HAP-1 (cell line): ENCODE data around the gene LGALS7.
"Not testable (repeated sequence)": the region's sequence is repeated elsewhere in the genome, so short reads cannot be mapped to it uniquely, and the experiment has no call there.

Experiments used
- DNase-seq, 2 experiments: peaks; one replicate each; pipeline ENCODE4 v3.0.0-alpha.2; 2016 to 2020; ENCODE audit warnings: low spot score in 2 of 2
- H3K27me3 ChIP-seq: fragments of 250-450 bp; sonication (Bioruptor Pico); 2 replicates; pipeline ENCODE4 v1.5.1; 2020; ENCODE audit warnings: low read depth, mild to moderate bottlenecking, moderate library complexity
- H3K36me3 ChIP-seq: fragments of 250-450 bp; sonication (Bioruptor Pico); replicated peaks from 2 replicates; pipeline ENCODE4 v1.5.1; 2020; ENCODE audit warnings: mild to moderate bottlenecking
- H3K4me1 ChIP-seq: fragments of 250-450 bp; sonication (Bioruptor Pico); 2 replicates; pipeline ENCODE4 v1.5.1; 2020; ENCODE audit warnings: mild to moderate bottlenecking
- H3K4me3 ChIP-seq: fragments of 250-450 bp; sonication (Bioruptor Pico); 2 replicates; pipeline ENCODE4 v1.5.1; 2020; ENCODE audit warnings: mild to moderate bottlenecking, moderate library complexity
- H3K9me3 ChIP-seq: fragments of 250-450 bp; sonication (Bioruptor Pico); 2 replicates; pipeline ENCODE4 v1.5.1; 2020; ENCODE audit warnings: mild to moderate bottlenecking, moderate library complexity
- in situ Hi-C: fragments of 300-500 bp; cut with MboI; formaldehyde crosslinking; loops from 3 replicates; pipeline ENCODE4 v1.14.3; 2020; ENCODE audit warnings: low sequenced_read_pairs, inconsistent platforms, mixed read lengths

Gene LGALS7

GRCh38 chr19:38771569-38771968 is 1.7 kb downstream of the LGALS7 start:
- H3K4me1 ChIP-seq, DNase-seq, in situ Hi-C loops, H3K36me3 ChIP-seq, H3K27me3 ChIP-seq, H3K4me3 ChIP-seq, H3K9me3 ChIP-seq: not testable (repeated sequence)

- in situ Hi-C loops, H3K27me3 ChIP-seq, H3K36me3 ChIP-seq, DNase-seq, H3K4me3 ChIP-seq, H3K9me3 ChIP-seq, H3K4me1 ChIP-seq: not testable (repeated sequence)
These were observed 2.4 kb downstream of the LGALS7 start for GRCh38 chr19:38770949-38771275.

GRCh38 chr19:38770228-38770948 is 2.9 kb downstream of the LGALS7 start:
- H3K4me3 ChIP-seq, in situ Hi-C loops, H3K36me3 ChIP-seq, DNase-seq, H3K27me3 ChIP-seq, H3K4me1 ChIP-seq, H3K9me3 ChIP-seq: not testable (repeated sequence)

GRCh38 chr19:38769635-38770211 is 3.6 kb downstream of the LGALS7 start:
- DNase-seq: peak in 1 of 2 experiments; percentile 43
- Histone ChIP-seq H3K4me3 (no peak overlapping the region), H3K27me3 (no peaks in the 10 kb centered on the region), H3K4me1 (no peaks in the 10 kb centered on the region), H3K36me3 (no peaks in the 10 kb centered on the region), H3K9me3 (no peaks in the 10 kb centered on the region)
- in situ Hi-C loops: no loop called here

GRCh38 chr19:38766276-38767047 is 6.9 kb downstream of the LGALS7 start:
- no peaks in the 10 kb centered on the region for H3K9me3 ChIP-seq
- H3K36me3 ChIP-seq: no peaks in the 10 kb centered on the region
- DNase-seq: no peak
- no peaks in the 10 kb centered on the region for H3K27me3 ChIP-seq
- no peaks in the 10 kb centered on the region for H3K4me1 ChIP-seq
- in situ Hi-C loops: no loop called here
- no peak overlapping the region for H3K4me3 ChIP-seq

GRCh38 chr19:38765214-38765613 is 8.1 kb downstream of the LGALS7 start:
- in situ Hi-C loops: no loop called here
- Histone ChIP-seq H3K36me3 (no peaks in the 10 kb centered on the region), H3K4me1 (no peaks in the 10 kb centered on the region), H3K9me3 (no peaks in the 10 kb centered on the region), H3K4me3 (no peak overlapping the region), H3K27me3 (no peaks in the 10 kb centered on the region)
- DNase-seq: no peak

GRCh38 chr19:38763795-38764220 is 9.5 kb downstream of the LGALS7 start:
- in situ Hi-C loops: no loop called here
- H3K4me1 ChIP-seq: no peaks in the 10 kb centered on the region
- no peaks in the 10 kb centered on the region for H3K9me3 ChIP-seq
- DNase-seq: no peak
- H3K4me3 ChIP-seq: no peak overlapping the region
- H3K27me3 ChIP-seq: no peaks in the 10 kb centered on the region
- H3K36me3 ChIP-seq: no peaks in the 10 kb centered on the region

GRCh38 chr19:38761884-38762389 is 11.4 kb downstream of the LGALS7 start:
- H3K27me3 ChIP-seq, DNase-seq, in situ Hi-C loops, H3K4me3 ChIP-seq, H3K36me3 ChIP-seq, H3K9me3 ChIP-seq, H3K4me1 ChIP-seq: not testable (repeated sequence)

- not testable (repeated sequence) for H3K4me1 ChIP-seq, H3K36me3 ChIP-seq, H3K27me3 ChIP-seq
These were observed 12.4 kb downstream of the LGALS7 start for GRCh38 chr19:38760805-38761517.

GRCh38 chr19:38759590-38760003 is 13.7 kb downstream of the LGALS7 start:
- no peaks in the 10 kb centered on the region for H3K36me3 ChIP-seq
- in situ Hi-C loops: no loop called here
- DNase-seq: no peak
- no peaks in the 10 kb centered on the region for H3K9me3 ChIP-seq
- H3K4me1 ChIP-seq: no peaks in the 10 kb centered on the region
- no peaks in the 10 kb centered on the region for H3K27me3 ChIP-seq
- no peak overlapping the region for H3K4me3 ChIP-seq

More at GRCh38 chr19:38760805-38761517, 12.4 kb downstream of the LGALS7 start:
- H3K9me3 ChIP-seq, in situ Hi-C loops, H3K4me3 ChIP-seq, DNase-seq: not testable (repeated sequence)

GRCh38 chr19:38754196-38754595 is 19.1 kb downstream of the LGALS7 start:
- H3K27me3 ChIP-seq, H3K9me3 ChIP-seq, DNase-seq, in situ Hi-C loops, H3K4me1 ChIP-seq, H3K36me3 ChIP-seq, H3K4me3 ChIP-seq: not testable (repeated sequence)

- H3K9me3 ChIP-seq, H3K4me1 ChIP-seq, DNase-seq, H3K27me3 ChIP-seq, H3K36me3 ChIP-seq, in situ Hi-C loops, H3K4me3 ChIP-seq: not testable (repeated sequence)
These were observed 19.5 kb downstream of the LGALS7 start for GRCh38 chr19:38753783-38754182.

GRCh38 chr19:38745316-38745715 is 28.0 kb downstream of the LGALS7 start:
- Histone ChIP-seq H3K4me3 (no peak overlapping the region), H3K27me3 (0 out of 2 replicates have a peak, but pooled peaks cover 2% of the 10 kb centered on the region), H3K9me3 (no peaks in the 10 kb centered on the region), H3K36me3 (no peaks in the 10 kb centered on the region), H3K4me1 (no peaks in the 10 kb centered on the region)
- in situ Hi-C loops: no loop called here
- no peak for DNase-seq
